Uterus (tissue), 4 donors: Measurements from ENCODE around the gene MFSD8. TPM values are rescaled to one million over a fixed set of nuclear protein-coding genes. Genes with fewer than 3 reads are reported as not detected.
A peak's percentile ranks its signal among the peaks of the same experiment; 100 is the strongest.
"Not testable (repeated sequence)": the region's sequence is repeated elsewhere in the genome, so short reads cannot be mapped to it uniquely, and the experiment has no call there.

Experiments
- DNase-seq, 2 donors: peaks; one replicate each; pipeline ENCODE4 v3.0.0-alpha.2; 2019 to 2020
- H3K27ac ChIP-seq, 2 donors: fragments of 200-600 bp; sonication (generic); 1 replicate in 1 of 2; 2 replicates in 1 of 2; pipeline ENCODE4 v1.5.1; 2016 to 2018
- H3K27me3 ChIP-seq, 2 donors: fragments of 200-600 bp; sonication (generic); one replicate each; pipeline ENCODE4 v1.5.1; 2018 to 2019; ENCODE audit warnings: control low read depth in 1 of 2
- H3K36me3 ChIP-seq, 2 donors: fragments of 200-600 bp; sonication (generic); one replicate each; pipeline ENCODE4 v1.5.1; 2019; ENCODE audit warnings: control low read depth in 1 of 2
- H3K4me1 ChIP-seq, 2 donors: fragments of 200-600 bp; sonication (generic); one replicate each; pipeline ENCODE4 v1.5.1; 2018 to 2019; ENCODE audit warnings: control low read depth in 1 of 2
- H3K4me3 ChIP-seq, 2 donors: fragments of 200-600 bp; sonication (generic); 1 replicate in 1 of 2; 2 replicates in 1 of 2; pipeline ENCODE4 v1.5.1; 2018 to 2019; ENCODE audit warnings: mild to moderate bottlenecking in 1 of 2
- H3K9me3 ChIP-seq, 2 donors: fragments of 200-600 bp; sonication (generic); one replicate each; pipeline ENCODE4 v1.5.1; 2019; ENCODE audit warnings: control low read depth in 1 of 2
- CTCF ChIP-seq, 4 experiments: fragments of 200-600 bp in 2 of 4; fragments of 450-650 bp in 2 of 4; sonication (generic) in 2 of 4; IDR thresholded peaks; one replicate each; pipeline ENCODE4 v1.5.1; 2016 to 2019; ENCODE audit warnings: antibody characterized with exemption in 4 of 4, mild to moderate bottlenecking in 2 of 4, moderate library complexity in 1 of 4
- POLR2A ChIP-seq, 2 donors: fragments of 450-650 bp; IDR thresholded peaks; one replicate each; pipeline ENCODE4 v1.6.1; 2016; ENCODE audit warnings: antibody characterized with exemption in 2 of 2, mild to moderate bottlenecking in 1 of 2, moderate library complexity in 1 of 2
- intact Hi-C: fragments of 100-400 bp; cut with DNase I; formaldehyde crosslinking; loops from one replicate; pipeline ENCODE4 v1.15.1; 2023; ENCODE audit warnings: low total_unique reads
- total RNA-seq, 4 donors: library from RNA; depleted of rRNA in 3 of 4; stranded (reverse); fragments of >200 nt in 3 of 4; gene quantifications; one replicate each; pipeline versions ENCODE4 v1.1.0 to v1.2.4, GENCODE V29; 2014 to 2023
- donor health status: DM: yes; HTN: yes; CAD: no.

The MFSD8 gene
- total RNA-seq = 100 to 1,000 TPM in 1 of 4 donors, 10 to 100 TPM in 3; 36.4 to 121 (median 61.0) TPM

GRCh38 chr4:127965062-127965802 is at the start of gene MFSD8, which contains the start of gene ABHD18:
TSS of gene MFSD8 (minus strand) at chr4:127965173. CDS start at chr4:127965133, 40 bp downstream.
TSS of gene ABHD18 (plus strand) at chr4:127965406. CDS start at chr4:127982956, 17,550 bp downstream.
- peak; percentile 98 for DNase-seq
- Histone ChIP-seq H3K9me3 (no peaks in the 10 kb centered on the region), H3K36me3 (no peaks in the 10 kb centered on the region), H3K27me3 (no peaks in the 10 kb centered on the region), H3K27ac (peak within 1 kb of the TSS; percentile 87 to 89), H3K4me1 (peaks cover 4 to 5% of the 10 kb centered on the region in 2 donors), H3K4me3 (peak within 1 kb of the TSS; percentile 64 to 80)
- intact Hi-C loops = loop anchor here (10.0 kb wide), 1 partner anchor 100 kb away; the partner anchor contains the start of gene LARP1B
- TF ChIP-seq CTCF (IDR thresholded peaks at IDR 0.05) = peak; percentile 26 to 52 (median 49)
- TF ChIP-seq POLR2A (IDR thresholded peaks at IDR 0.05) = peak; percentile 74 to 77

GRCh38 chr4:128009428-128009827 is 44.5 kb upstream of the MFSD8 start:
- Histone ChIP-seq H3K4me3 (no peak overlapping the region), H3K27me3 (no peaks in the 10 kb centered on the region), H3K27ac (no peak overlapping the region), H3K36me3 (no peaks in the 10 kb centered on the region), H3K4me1 (no peaks in the 10 kb centered on the region), H3K9me3 (no peaks in the 10 kb centered on the region)
- TF ChIP-seq POLR2A (IDR thresholded peaks at IDR 0.05) (no peak), CTCF (IDR thresholded peaks at IDR 0.05) (no peak)
- intact Hi-C loops = no loop called here
- DNase-seq = no peak

GRCh38 chr4:128006592-128006991 is 41.6 kb upstream of the MFSD8 start:
- Histone ChIP-seq H3K4me1 (no peaks in the 10 kb centered on the region), H3K27me3 (no peaks in the 10 kb centered on the region), H3K9me3 (no peaks in the 10 kb centered on the region), H3K4me3 (no peak overlapping the region), H3K27ac (no peak overlapping the region), H3K36me3 (no peaks in the 10 kb centered on the region)
- no peak for TF ChIP-seq POLR2A (IDR thresholded peaks at IDR 0.05)
- TF ChIP-seq CTCF (IDR thresholded peaks at IDR 0.05) = no peak
- DNase-seq = no peak
- intact Hi-C loops = no loop called here

- peak in 1 of 2 donors; percentile 18 for DNase-seq
- Histone ChIP-seq H3K36me3 (no peaks in the 10 kb centered on the region), H3K9me3 (peaks cover 0 to 4% of the 10 kb centered on the region in 2 donors), H3K27ac (no peak overlapping the region), H3K4me3 (no peak overlapping the region), H3K27me3 (no peaks in the 10 kb centered on the region), H3K4me1 (no peaks in the 10 kb centered on the region)
- intact Hi-C loops = no loop called here
- no peak for TF ChIP-seq CTCF (IDR thresholded peaks at IDR 0.05)
- no peak for TF ChIP-seq POLR2A (IDR thresholded peaks at IDR 0.05)
These were observed 32.8 kb upstream of the MFSD8 start for GRCh38 chr4:127997534-127998388.

GRCh38 chr4:127996521-127996920 is 31.5 kb upstream of the MFSD8 start:
- H3K27ac ChIP-seq, H3K9me3 ChIP-seq, intact Hi-C loops, DNase-seq, H3K36me3 ChIP-seq, H3K4me3 ChIP-seq, H3K27me3 ChIP-seq, H3K4me1 ChIP-seq: not testable (repeated sequence)
